ENCODE measurements around the gene CARF. TPM values are rescaled to one million over a fixed set of nuclear protein-coding genes. Genes with fewer than 3 reads are reported as not detected.
"Not testable (repeated sequence)": the region's sequence is repeated elsewhere in the genome, so short reads cannot be mapped to it uniquely, and the experiment has no call there.

CARF gene
- polyA plus RNA-seq, 6 donors from 2014 or later, result 0.32 to 10.9 (median 7.2) TPM

DNA sequence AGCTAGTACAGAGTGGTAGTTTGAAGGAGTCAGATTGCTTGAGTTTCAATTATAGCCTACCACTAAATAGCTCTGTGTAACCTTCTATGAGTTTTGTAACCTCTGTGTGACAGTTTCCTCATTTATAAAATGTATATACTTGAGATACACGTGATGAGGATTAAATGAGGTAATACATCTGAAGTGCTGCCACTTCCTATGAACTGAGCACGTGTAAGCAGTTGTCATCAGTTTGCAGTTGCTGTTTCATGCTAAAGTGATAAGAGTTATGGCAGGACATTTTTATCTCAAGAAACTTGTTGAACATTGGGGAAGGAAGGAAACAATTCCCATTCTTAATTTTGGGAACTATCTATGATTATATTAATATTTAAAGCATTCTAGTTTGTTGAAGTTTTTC, 38.5 kb downstream of the CARF start:
- DNase-seq, result no peak
- no peaks in the 10 kb centered on the region for H3K27me3 Mint-ChIP-seq
- peaks cover 26 to 35% of the 10 kb centered on the region in 2 donors for H3K36me3 Mint-ChIP-seq
- no peak overlapping the region for H3K27ac Mint-ChIP-seq
- ATAC-seq (ENCODE audit: low read depth in 2 of 2), result peak; percentile 30 to 39
- no peaks in the 10 kb centered on the region for H3K4me1 Mint-ChIP-seq
- H3K4me3 Mint-ChIP-seq, result no peak overlapping the region
- peaks cover 0 to 23% (median 17%) of the 10 kb centered on the region in 7 donors for H3K9me3 Mint-ChIP-seq

DNA sequence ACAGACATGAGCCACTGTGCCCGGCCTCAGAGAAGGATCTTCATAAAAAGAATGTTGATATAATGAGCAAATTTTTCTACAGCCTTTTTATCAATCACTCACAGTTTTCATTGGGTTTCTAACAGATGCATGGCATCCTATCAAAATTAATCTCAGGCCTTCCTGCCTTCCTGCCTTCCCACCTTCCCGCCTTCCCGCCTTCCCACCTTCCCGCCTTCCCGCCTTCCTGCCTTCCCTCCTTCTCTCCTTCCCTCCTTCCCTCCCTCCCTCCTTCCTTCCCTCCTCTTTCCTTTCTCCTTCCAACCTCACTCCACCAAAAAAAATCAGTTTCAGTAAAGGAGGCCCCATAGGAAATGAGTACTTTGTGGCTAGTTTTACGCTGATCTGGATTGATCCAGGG, 48.4 kb downstream of the CARF start:
- Mint-ChIP-seq H3K4me1 (no peaks in the 10 kb centered on the region), H3K9me3 (no peaks in the 10 kb centered on the region), H3K36me3 (peaks cover 0 to 8% of the 10 kb centered on the region in 2 donors), H3K27me3 (no peaks in the 10 kb centered on the region), H3K27ac (no peak overlapping the region), H3K4me3 (no peak overlapping the region)
- ATAC-seq (ENCODE audit: low read depth in 2 of 2), result no peak
- no peak for DNase-seq

DNA sequence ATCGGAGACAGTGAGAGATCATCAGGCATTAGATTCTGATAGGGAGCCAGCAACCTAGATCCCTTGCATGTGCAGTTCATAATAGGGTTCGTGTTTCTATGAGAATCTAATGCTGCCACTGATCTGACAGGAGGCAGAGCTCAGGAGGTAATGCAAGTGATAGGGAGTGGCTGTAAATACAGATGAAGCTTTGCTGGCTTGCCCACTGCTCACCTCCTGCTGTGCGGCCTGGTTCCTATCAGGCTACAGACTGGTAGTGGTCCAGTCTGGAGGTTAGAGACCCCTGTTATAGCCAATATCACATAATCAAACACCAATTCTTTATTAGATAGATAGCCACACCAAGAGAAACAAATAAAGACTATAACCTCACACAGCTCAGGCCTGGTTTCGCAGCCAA, 51.6 kb downstream of the CARF start:
- H3K9me3 Mint-ChIP-seq, result no peaks in the 10 kb centered on the region
- H3K36me3 Mint-ChIP-seq, result peaks cover 0 to 17% of the 10 kb centered on the region in 2 donors
- H3K27me3 Mint-ChIP-seq, result no peaks in the 10 kb centered on the region
- H3K4me1 Mint-ChIP-seq, result no peaks in the 10 kb centered on the region
- peak overlapping the region in 2 of 6 donors; percentile 33 to 65 for H3K27ac Mint-ChIP-seq
- no peak for DNase-seq
- no peak overlapping the region for H3K4me3 Mint-ChIP-seq
- no peak for ATAC-seq (ENCODE audit: low read depth in 2 of 2)

DNA sequence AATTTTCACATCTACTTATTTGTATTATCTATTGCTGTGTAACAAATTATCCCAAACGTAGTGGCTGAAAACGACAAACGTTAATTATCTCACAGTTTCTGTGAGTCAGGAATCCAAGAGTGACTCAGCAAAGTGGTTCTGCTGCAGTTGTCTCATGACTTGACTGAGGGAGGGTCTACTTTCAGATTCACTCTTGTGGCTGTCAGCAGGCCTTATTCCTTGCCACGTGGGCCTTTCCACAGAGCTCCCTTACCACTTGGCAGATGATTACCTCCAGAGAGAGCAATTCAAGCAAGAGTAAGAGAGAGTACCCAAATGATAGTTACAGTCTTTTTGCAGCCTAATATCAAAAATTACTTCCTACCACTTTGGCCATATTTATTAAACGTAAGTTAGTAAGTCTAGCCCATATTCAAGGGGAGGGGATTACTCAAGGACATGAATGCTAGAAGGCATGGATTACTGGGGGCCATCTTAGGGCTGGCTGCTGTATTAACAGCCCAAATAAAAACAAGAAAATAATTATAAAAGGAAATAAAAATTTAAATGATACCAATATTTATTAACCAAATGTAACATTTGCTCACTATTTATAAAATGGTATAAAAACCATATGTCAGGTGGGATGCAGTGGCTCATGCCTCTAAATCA, 53.9 kb downstream of the CARF start:
- peaks cover 0 to 17% of the 10 kb centered on the region in 2 donors for H3K36me3 Mint-ChIP-seq
- H3K27me3 Mint-ChIP-seq, result no peaks in the 10 kb centered on the region
- no peak for DNase-seq
- H3K4me1 Mint-ChIP-seq, result no peaks in the 10 kb centered on the region
- no peaks in the 10 kb centered on the region for H3K9me3 Mint-ChIP-seq
- no peak overlapping the region for H3K27ac Mint-ChIP-seq
- no peak for ATAC-seq (ENCODE audit: low read depth in 2 of 2)
- no peak overlapping the region for H3K4me3 Mint-ChIP-seq

DNA sequence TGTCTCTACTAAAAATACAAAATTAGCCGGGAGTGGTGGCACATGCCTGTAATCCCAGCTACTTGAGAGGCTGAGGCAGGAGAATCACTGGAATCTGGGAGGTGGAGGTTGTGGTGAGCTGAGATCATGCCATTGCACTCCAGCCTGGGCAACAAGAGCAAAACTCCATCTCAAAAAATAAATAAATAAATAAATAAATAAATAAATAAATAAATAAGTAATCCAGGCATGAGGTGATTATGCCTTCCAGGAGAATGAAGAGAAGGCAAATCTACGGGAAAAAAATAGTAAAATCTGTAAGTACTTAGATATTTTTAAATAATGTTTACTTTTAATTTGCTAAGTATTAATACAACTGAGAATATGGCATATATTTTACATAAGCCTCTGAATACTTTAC, 57.3 kb downstream of the CARF start:
- DNase-seq; H3K27me3 Mint-ChIP-seq; ATAC-seq (ENCODE audit: low read depth in 2 of 2); H3K9me3 Mint-ChIP-seq; H3K4me1 Mint-ChIP-seq; H3K27ac Mint-ChIP-seq; H3K4me3 Mint-ChIP-seq: not testable (repeated sequence)
- H3K36me3 Mint-ChIP-seq, result peaks cover 8 to 17% of the 10 kb centered on the region in 2 donors

DNA sequence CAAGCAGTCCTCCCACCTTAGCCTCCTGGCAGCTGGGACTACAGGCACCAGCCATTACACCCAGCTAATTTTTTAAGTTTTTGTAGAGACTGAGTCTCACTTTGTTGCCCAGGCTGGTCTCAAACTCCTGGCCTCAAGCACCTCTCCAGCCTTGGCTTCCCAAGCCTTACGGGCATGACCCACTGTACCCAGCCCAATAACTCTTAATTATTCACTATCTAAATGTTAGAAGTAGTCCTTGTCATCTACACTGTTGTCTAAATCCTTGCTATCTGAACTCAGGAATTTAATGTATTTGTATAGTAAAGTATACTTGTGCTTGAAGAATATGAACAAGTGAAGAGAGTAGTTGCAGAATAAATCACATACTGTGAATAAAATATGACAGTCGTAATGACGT, 64.7 kb downstream of the CARF start:
- Mint-ChIP-seq H3K4me1 (no peaks in the 10 kb centered on the region), H3K9me3 (no peaks in the 10 kb centered on the region), H3K36me3 (peaks cover 14 to 22% of the 10 kb centered on the region in 2 donors), H3K27ac (no peak overlapping the region), H3K4me3 (peak overlapping the region in 1 of 8 donors; percentile 22), H3K27me3 (no peaks in the 10 kb centered on the region)
- DNase-seq, result no peak
- no peak for ATAC-seq (ENCODE audit: low read depth in 2 of 2)

DNA sequence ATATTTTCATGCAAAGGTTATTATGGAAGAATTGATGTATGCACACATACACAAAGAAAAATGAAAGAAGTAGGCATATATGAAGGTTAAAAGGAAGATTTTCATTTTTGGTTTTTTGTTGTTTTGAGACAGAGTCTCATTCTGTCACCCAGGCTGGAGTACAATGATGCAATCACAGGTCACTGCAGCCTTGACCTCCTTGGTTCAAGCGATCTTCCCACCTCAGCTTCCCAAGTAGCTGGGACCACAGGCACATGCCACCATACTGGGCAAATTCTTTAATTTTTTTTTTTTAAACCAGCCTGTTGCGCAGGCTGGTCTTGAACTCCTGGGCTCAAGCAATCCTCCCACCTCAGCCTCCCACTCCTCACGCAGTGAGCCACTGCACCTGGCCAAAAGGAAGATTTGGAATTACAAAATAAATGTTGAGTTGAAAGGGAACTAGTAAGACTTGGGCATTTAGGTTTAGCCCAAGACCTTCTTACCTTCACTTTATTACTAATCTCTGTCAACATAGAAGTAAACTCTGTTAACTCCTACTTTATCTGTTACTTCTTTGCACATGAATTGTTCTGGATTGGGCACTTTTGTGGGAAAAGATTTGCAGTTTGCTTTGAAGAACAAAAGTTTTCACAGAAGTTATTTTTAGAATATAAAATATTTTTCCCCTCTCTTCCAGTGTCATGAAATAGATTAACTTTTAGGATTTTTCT, 70.9 kb downstream of the CARF start:
- H3K27ac Mint-ChIP-seq, result peak overlapping the region in 1 of 6 donors; percentile 47
- peaks cover 11 to 18% of the 10 kb centered on the region in 2 donors for H3K36me3 Mint-ChIP-seq
- ATAC-seq (ENCODE audit: low read depth in 2 of 2) (no peak), DNase-seq (no peak)
- H3K4me1 Mint-ChIP-seq, result no peaks in the 10 kb centered on the region
- H3K9me3 Mint-ChIP-seq, result no peaks in the 10 kb centered on the region
- no peak overlapping the region for H3K4me3 Mint-ChIP-seq
- H3K27me3 Mint-ChIP-seq, result no peaks in the 10 kb centered on the region

DNA sequence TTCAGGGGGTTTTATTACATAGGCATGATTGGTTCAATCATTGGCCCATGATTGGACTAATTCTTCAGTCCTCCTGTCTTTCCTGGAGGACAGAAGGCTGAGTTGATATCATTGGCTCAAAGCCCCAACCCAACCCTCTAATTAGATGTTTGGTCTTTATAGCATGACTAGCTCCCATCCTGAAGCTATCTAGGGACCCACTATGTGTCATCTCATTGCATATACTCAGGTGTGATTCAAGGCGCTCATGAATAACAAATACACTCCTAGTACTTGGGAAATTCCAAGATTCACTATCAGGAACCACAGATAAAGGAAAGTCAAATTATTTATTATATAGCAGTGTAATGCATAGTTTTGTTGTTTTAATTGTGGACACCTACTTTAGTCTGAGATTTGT, 77.7 kb downstream of the CARF start:
- H3K9me3 Mint-ChIP-seq, result no peaks in the 10 kb centered on the region
- H3K36me3 Mint-ChIP-seq, result no peaks in the 10 kb centered on the region
- DNase-seq (no peak), ATAC-seq (ENCODE audit: low read depth in 2 of 2) (no peak)
- no peak overlapping the region for H3K27ac Mint-ChIP-seq
- H3K4me1 Mint-ChIP-seq, result no peaks in the 10 kb centered on the region
- no peak overlapping the region for H3K4me3 Mint-ChIP-seq
- peaks cover 0 to 2% (median 0%) of the 10 kb centered on the region in 3 donors for H3K27me3 Mint-ChIP-seq

DNA sequence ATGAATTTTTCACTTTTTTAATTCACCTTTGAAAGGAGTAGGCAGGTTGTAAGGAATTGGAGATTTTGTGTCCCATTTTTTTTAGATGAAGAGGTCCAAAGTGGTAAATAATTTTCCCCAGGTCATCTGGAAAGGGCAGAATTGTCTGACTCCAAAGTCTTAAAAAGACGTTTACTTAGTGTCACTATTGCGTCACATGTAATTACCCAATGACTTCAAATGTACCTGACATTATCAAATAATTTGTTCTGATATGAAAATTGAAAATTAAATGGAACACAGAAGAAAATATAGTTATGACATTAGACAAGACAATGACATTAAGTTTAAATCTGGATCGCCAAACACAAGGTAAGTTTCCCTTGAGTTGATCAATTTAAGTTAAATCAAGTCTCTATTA, 78.4 kb downstream of the CARF start:
- Mint-ChIP-seq H3K36me3 (no peaks in the 10 kb centered on the region), H3K27me3 (peaks cover 0 to 10% (median 4%) of the 10 kb centered on the region in 3 donors), H3K9me3 (no peaks in the 10 kb centered on the region), H3K27ac (no peak overlapping the region), H3K4me1 (no peaks in the 10 kb centered on the region), H3K4me3 (no peak overlapping the region)
- DNase-seq (no peak), ATAC-seq (ENCODE audit: low read depth in 2 of 2) (no peak)

DNA sequence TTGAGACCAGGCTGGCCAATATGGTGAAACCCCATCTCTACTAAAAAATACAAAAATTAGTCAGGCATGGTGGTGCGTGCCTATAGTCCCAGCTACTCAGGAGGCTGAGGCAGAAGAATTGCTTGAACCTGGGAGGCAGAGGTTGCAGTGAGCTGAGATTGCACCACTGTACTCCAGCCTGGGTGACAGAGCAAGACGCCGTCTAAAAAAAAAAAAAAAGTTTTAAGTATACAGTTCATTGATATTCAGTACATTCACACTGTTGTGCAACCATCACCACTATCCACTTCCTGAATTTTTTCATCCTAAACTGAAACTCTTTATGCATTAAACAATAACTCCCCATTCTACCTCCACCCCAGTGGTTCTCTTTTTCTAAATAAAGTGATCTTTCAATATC, 85.0 kb downstream of the CARF start:
- H3K4me3 Mint-ChIP-seq, H3K36me3 Mint-ChIP-seq, H3K4me1 Mint-ChIP-seq, H3K9me3 Mint-ChIP-seq, DNase-seq, H3K27ac Mint-ChIP-seq: not testable (repeated sequence)
- H3K27me3 Mint-ChIP-seq, result peaks cover under 1 to 14% (median 6%) of the 10 kb centered on the region in 3 donors
- peak; percentile 43 to 56 for ATAC-seq (ENCODE audit: low read depth in 2 of 2)

DNA sequence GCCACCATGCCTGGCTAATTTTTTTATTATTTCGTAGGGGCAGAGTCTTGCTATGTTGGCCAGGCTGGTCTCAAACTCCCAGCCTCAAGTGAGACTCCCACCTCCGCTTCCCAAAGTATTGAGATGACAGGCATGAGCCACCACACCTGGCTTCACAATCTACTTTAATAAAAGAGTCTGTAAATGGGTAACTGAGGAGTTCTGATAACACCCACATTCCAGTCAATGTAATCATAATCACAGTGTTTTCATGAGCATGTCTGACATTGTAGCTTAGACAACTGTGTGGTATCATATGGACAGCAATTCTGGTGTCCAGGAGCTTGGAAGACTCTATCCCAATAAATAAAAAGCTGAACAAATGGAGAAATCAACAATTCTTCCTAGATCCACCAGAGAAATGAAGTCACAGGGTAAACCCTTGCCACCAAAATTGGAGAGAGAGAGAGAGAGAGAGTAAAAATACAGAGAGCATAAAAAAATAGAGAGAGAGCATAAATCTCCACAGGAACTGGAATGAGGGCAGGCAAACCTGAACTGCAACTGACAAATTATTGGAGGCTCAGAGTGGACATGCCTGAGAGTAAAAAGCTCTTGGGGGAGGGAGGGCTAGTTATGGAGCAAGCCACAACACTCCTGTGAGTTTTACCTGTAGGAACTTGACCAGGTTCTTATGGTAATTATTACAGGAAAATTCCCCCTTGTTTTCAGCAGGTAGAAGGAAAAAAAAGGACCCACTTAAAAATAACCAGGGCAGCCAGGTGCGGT, 90.2 kb downstream of the CARF start:
- H3K4me1 Mint-ChIP-seq, result peaks cover 0 to 4% (median 3%) of the 10 kb centered on the region in 3 donors
- DNase-seq (no peak), ATAC-seq (ENCODE audit: low read depth in 2 of 2) (no peak)
- no peaks in the 10 kb centered on the region for H3K9me3 Mint-ChIP-seq
- peaks cover 11 to 24% (median 14%) of the 10 kb centered on the region in 3 donors for H3K27me3 Mint-ChIP-seq
- no peaks in the 10 kb centered on the region for H3K36me3 Mint-ChIP-seq
- no peak overlapping the region for H3K27ac Mint-ChIP-seq
- H3K4me3 Mint-ChIP-seq, result no peak overlapping the region

DNA sequence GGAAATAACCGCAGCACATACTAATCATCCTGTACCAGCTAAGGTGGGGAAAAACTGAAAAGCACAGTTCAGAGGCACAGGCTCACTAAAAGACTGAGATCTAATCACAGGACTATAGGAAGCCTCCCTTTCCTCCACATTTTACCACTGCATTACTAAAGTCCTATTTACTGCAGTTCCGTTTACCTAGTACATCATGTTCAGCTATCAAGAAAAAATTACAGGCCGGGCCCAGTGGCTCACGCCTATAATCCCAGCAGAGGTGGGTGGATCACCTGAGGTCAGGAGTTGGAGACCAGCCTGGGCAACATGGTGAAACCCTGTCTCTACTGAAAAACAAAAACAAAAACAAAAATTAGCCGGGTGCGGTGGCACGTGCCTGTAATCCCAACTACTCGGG, 91.6 kb downstream of the CARF start:
- Mint-ChIP-seq H3K27me3 (peaks cover 13 to 28% (median 14%) of the 10 kb centered on the region in 3 donors), H3K4me1 (no peaks in the 10 kb centered on the region), H3K36me3 (no peaks in the 10 kb centered on the region), H3K27ac (peak overlapping the region in 1 of 6 donors; percentile 47), H3K4me3 (no peak overlapping the region), H3K9me3 (peaks cover under 1 to 8% (median 2%) of the 10 kb centered on the region in 7 donors)
- ATAC-seq (ENCODE audit: low read depth in 2 of 2), result no peak
- no peak for DNase-seq

DNA sequence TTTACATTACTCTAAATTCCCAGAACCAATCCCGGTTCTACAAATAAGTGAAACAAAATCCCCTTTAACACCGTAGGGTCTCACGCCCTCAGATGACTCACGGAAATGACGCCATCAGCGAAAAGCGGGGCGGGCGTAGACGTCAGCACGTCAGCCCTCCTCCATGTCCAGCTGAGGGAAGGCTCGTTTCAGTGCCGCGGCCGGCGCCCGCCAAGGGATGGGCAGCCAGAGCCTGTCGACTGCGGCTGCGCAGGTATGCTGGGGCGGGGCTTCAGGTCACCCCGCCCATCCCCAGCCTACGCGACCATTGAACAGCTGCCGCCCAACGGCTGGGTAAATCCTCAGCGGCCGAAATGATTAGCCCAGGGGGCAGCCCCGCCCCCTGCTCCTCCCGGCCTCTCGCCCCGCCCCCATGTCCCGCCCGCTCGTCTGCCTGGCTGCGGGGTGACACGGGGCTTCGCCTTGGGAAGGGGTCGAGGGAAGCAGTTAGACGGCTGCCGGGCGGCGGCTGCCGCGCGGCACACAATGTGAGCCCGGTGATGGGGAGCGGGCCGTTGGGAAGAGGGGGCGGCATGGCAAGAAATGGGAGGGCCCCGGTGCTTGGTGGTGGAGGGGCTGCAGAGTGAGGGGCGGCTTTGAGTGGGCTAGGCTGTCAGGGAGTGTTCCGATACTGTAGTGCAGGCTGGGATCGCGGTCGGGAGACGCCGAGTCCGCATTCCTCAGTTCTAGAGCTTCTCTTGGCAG, 102.6 kb downstream of the CARF start, which contains the start of gene NBEAL1:
TSS of gene NBEAL1 (plus strand) at position 420 of the 744 bp plus-strand sequence. CDS start 1,510 bp downstream, outside the sequence.
- ATAC-seq (ENCODE audit: low read depth in 2 of 2) (peak; percentile 89 to 91), DNase-seq (peak; percentile 98)
- no peaks in the 10 kb centered on the region for H3K9me3 Mint-ChIP-seq
- H3K4me3 Mint-ChIP-seq, result peak within 1 kb of the TSS; percentile 90 to 99 (median 96)
- peak within 1 kb of the TSS; percentile 95 to 99 (median 98) for H3K27ac Mint-ChIP-seq
- H3K27me3 Mint-ChIP-seq, result peaks cover 0 to 6% (median 0%) of the 10 kb centered on the region in 3 donors
- H3K36me3 Mint-ChIP-seq, result no peaks in the 10 kb centered on the region
- H3K4me1 Mint-ChIP-seq, result peaks cover 12 to 37% (median 18%) of the 10 kb centered on the region in 3 donors
